ENCODE results near the gene MMP12.

MMP12 gene

DNA sequence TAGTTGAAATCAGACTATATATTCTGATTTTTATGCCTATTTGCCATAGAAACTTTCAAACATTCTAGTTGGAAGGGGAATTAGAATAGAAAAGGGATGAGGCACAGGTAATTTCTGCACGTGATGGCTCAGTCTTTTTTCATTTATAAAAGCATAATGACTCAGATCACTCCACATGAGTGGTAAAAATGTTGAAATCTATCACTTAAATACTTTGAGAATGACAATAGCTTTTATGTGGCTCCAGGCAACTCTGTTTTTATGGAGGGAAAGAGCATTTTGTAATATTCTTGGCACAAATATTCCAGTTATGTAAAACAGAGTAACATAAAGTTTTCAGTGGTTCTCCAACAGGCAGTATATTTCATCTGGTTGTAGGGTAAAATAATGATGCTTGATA lies 25.5 kb downstream of the MMP12 start:
- DNase-seq, result no peak

DNA sequence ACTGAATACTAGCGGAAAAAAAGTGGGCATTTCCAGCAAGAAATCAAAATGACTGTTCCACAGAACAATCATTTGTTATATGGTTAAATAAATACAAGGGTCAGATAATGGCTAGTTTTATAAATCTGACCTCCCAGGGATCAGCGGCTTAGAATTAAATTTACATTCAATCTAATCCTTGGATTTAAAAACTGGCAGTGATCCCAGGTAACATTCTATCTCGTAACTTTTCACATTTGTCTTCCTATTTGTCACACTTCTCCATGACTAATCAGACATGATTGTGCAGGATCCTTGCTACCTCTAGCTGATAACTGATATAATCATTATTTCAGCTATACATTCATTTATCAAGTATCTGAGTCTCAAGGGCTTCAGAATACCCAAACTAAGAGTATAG lies 28.5 kb downstream of the MMP12 start:
- no peak for DNase-seq

DNA sequence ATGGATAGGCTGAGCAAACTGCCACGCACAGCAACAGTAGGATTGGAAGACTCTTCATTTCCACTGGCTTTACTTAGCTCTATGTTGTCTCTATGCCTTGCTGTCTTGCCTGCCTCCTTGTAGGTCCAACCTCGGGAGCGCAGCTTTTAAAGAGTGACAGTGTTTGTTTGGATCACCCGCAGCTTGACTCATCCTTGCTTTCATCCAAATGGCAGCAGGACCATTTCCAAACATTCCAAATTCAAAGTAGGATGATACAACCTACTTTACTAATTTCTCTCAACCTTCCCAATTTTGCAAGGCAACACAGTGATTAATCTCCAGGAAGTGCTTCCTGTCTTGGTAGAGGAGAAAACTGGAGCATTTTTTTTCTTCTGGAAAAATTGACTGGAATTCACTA lies 31.3 kb downstream of the MMP12 start, which contains the start of gene MMP3:
MMP3 (minus strand) TSS at position 121 of the 400 bp plus-strand sequence; CDS start at position 58, 63 bp downstream.
- no peak for DNase-seq

DNA sequence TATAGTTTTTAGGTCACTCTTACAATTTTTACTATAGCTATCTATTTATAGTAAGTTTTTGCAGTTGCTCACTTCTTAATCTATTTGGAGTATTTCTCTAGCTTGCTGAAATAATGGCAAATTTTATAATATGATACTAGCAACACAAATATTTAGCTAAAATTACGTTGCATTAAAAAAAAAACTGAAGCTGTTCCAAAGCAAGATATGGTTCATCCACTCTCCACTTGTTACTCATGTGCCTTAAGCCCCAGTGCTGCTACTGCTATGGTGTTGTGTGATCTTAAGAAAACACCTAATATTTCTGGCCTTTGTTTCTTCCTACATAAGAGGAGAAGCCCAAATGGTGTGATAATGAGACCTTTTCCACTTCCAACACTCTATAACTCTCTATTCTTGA lies 31.9 kb downstream of the MMP12 start:
- no peak for DNase-seq

DNA sequence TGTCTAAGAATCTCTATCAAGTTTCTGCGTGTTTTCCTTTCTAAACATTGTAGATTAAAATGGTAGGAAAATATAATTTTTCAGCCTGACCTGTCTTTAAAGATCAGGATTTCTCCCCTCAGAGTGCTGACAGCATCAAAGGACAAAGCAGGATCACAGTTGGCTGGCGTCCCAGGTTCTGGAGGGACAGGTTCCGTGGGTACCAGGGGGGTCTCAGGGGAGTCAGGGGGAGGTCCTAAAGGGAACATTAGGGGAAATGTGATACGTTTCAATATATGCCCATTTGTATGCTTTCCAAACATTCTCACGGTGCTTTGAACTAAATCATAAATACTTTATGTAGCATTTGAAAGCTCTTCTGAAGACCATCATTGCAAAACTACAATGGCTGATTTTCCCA lies 34.8 kb downstream of the MMP12 start:
- no peak for DNase-seq

DNA sequence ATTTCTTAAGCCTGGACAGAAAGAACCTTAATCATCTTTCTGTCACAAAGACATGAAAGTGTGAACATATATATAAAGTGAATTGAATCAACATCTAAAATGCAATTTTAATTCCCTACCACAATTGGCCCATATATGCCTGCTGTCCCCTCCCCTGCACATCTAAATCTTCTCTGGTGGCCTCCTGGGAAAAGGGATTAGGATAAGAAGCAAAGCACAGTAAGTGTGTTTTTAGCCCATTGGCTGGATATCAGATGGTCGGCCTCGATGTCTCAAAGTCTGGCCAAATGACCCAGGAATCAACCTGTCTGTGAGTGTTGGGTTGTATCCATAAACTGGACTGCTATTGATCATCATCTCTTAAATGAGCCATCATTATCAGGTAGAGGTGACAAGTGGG lies 37.1 kb downstream of the MMP12 start:
- DNase-seq, result no peak

DNA sequence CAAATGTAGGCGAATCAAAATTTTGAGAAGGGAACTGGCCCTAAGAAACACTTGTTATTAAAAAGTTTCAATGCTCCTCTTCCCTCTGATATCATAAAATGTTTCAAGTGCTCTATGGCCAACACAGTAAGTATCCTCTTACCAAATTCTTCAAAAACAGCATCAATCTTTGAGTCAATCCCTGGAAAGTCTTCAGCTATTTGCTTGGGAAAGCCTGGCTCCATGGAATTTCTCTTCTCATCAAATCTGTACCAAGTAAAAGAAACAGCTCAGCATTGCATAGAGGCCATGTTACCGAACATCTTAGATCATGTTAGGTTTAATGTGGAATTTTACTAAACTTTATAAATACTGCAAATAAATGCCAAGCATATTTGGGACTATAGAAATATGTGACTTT lies 37.6 kb downstream of the MMP12 start:
- no peak for DNase-seq

DNA sequence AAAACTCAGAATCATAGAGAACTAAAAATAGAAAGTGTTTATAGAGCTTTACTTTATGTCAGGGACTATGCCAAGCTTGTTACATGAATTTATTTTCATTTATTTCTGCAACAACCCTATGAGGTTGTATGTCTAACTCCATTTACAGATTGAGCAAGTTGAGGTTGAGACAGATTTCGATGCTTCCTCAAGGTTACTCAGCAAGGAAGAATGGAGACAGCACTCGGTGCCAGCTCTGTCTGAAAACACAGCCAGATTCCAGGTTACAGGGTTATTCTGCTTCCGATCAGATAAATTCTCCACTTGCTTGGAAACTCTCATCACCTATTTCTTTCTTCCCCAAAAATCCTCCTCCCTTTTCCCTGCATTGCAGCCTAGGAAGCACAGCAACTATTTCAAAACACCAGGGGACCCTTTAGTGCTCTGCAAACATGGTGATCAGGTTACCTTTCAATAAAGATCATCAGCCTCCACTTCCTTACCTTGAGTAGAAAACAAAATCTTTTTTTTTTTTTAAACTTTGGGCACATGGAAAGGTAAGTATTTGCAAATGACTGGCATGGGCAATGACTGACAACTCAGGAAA lies 38.4 kb downstream of the MMP12 start:
- no peak for DNase-seq

DNA sequence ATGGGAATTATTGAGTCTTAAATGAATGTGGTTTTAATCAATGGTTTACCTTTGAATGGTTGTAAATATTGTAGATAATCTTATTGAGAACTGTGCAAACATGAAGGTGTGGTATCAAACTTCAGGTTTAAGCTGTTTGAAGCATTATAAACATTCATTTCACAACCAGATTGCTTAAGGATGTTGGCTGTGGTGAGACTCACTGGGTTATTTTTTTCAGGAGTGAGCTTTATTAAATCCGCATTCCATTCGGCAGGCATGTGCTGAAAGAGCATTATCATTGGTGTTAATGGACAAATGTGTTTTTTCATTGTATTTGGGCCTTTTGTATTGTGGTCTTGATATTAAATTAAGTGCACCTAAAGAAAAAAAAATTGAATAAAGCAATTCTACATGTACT lies 41.1 kb downstream of the MMP12 start:
- DNase-seq, result no peak

DNA sequence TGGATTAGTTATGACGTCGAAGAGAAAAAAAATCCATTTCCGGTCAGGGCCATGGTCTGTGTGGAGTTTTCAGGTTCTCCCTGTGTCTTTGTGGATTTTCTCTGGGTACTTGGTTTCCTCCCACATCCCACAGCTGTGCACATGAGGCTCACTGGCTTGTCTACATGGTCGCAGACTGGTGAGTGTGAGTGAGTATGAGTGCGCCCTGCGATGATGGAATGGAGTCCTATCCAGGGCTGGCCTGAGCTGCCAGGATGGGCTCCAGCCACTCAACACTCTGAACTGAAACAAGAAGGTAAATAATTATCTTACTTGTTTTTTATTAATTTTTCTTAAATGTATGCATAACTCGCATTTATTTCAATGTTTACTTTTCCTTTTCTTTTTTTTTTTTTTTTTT lies 42.2 kb downstream of the MMP12 start:
- no peak for DNase-seq

DNA sequence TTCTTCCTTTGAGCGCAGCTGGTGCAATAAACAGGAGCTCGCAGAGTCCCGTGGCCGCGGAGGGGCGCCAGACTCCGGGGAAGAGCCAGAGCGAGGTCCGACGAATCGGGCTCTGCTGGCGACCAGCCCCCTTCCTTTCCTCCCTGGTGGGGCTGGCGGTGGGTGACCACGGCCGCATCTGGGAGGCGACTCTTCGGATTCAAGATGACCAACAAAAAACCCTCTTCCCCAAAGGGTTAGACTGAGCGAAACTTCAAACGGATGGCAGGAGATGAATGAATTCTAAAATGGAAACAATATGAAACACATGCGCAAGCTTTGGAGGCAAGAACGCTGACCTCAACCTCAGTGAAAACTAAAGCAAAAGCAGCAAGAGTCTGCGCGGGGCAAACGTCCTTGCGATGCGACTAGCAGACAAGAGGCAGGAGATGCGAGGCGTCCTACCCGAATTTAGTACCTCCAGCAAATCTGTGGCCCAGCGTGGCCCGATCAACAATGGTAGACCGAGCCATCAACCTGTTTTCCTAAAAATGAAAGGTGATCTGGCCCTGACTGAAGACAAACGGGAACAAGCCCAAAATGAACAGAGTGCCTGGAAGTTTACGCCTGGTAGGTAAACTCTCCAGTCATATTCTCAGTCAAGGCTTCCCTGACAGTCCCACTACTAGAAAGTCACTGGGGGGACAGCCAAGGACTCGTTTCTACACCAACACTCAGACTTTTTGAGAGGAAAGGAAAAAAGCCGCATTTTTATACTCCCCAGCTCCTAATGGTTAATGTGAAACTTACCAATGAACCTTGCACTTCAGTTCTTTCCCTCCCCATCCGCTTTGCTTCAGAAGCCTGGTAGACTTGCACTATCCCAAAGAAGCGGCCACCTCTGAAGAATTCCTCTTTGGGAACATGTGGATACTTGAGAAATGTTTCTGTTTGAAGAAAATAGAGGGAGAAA lies 43.0 kb downstream of the MMP12 start:
- DNase-seq, result no peak

DNA sequence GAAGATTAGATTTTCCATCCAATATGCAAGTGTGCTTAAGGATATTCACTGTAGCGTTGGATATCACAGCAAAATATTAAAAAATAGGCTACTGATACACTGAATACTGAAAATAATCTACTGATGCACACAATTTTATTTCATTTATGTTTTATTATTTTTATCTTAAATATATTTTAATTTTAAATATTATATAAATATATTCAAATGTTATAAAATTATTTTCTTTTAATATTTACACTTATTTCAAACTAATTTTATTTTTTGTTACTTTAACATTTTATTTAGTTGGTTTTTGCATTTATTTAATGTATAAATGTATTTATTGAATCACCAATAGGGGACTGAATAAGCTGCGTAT lies 43.7 kb downstream of the MMP12 start:
- no peak for DNase-seq

DNA sequence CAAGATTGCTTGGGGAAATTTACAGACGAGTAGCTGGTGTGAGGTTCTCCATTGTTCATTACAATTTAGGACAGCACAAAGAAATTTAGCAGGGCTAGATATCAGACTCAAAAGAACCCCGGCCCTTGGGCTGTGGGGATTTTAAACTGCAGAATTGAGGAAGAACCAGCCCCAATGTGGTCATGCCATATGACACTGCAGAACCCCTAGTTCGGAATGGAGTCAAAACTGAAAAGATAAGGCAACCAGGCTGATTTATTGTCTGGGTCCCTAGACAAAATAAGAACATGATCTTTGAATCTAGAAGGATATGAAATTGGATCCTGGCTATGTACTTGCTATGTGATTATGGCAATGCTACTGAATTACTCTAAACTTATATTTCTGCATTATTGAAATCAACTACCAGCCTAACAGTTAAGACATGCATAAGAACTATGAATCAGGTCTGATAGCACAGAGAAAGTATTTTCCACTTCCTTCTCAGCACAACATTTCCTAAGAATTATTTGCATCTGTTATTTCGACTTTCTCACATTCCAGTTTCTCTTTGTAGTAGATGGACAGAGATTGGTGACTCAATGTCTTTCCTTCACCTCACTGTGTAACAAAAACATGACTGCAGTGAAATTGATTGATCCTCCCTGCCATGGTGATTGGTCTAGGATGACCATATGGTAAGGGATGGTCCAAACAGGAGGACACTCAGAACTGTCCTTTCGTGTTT lies 44.6 kb downstream of the MMP12 start:
- no peak for DNase-seq

DNA sequence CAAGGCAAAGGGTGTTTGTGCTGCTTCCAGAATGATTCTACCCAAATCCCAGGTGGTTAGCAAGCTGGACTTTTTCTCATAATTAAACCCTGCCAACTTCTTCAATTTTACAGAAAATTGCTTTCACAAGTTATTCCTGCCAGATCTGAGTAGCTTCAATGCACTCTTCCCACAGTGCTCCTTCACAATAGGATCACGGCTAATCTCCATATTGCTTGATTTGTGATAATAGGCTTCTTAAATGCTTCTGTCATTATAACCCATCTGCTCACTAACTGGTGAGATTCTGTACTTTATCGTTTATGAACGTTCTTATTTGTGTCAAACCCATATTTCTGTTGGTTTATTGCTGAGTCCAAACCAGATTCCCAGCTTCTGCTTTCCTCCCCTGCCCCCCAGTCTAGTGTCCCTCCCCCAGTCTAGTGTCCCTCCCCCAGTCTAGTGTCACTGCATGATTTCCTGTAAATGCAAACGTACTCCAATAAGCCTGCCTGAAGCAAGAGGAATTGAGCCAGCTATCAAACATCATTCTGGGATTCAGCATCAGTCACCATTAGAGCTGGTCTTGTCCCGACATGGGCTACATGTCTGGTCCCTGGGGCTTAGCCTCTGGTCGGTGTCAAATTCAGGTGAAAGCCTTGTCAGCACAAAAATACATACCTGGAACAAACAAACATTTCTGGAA lies 45.3 kb downstream of the MMP12 start:
- no peak for DNase-seq

DNA sequence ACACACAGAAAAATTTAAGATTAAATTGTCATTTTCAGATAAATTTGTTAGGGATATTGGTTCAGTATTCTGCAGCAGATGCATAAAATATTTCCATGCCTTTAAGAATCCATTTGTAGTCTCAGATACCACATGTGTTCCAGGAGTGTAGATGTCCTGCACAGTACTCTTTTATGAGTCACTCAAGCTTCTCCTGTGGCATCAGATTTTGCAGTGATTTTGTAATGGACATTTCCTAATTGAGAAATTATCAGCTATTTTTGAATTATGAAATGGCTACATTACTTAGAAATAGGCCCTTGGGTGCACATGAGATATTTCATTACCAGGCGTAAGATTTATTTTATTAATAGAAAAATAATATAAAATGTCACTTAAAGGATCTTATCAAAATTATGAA lies 50.2 kb downstream of the MMP12 start:
- DNase-seq, result no peak

DNA sequence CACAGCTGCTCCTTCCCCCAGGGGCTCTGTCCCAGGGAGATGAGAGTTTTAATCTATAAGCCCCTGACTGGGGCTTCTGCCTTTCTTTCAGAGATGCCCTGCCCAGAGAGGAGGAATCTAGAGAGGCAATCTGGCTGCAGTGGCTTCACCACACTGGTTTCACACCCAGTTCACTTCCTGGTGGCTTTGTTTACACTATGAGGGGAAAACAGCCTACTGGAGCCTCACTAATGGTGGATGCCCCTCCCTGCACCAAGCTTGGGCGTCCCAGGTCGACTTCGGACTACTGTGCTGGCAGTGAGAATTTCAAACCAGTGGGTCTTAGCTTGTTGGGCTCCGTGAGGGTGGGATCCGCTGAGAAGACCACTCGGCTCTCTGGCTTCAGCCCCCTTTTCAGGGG lies 55.3 kb downstream of the MMP12 start:
- no peak for DNase-seq

DNA sequence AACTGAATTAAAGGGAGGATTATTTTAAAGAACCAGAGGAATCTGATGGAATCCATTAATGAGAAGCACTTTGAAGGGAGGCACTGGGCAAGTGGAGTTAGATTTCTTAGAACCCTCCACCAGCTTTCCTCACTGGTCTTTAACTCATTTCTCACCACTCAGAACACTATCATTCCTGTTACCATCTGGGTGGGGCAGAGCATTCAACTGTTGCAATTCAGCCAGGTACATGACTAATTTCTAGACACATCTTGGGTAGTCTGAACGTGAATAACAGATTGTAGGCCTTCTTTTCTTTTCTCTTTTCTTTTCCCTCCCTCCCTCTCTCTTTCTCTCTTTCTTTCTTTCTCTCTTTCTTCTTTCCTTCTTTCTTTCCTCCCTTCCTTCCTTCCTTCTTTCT lies 61.3 kb downstream of the MMP12 start:
- no peak for DNase-seq
